HG03045 (cell line): ENCODE data around the gene PLEKHG4B.
"Not testable (repeated sequence)": the region's sequence is repeated elsewhere in the genome, so short reads cannot be mapped to it uniquely, and the experiment has no call there.

ENCODE experiments used
- ATAC-seq: cut with Tn5 transposase; IDR thresholded peaks from one replicate; pipeline ENCODE4 v1.9.1; 2021; ENCODE audit warnings: mild to moderate bottlenecking, moderate library complexity; ENCODE audit not compliant: unreplicated experiment

Gene PLEKHG4B

GRCh38 chr5:197892-198489, 106.0 kb downstream of the PLEKHG4B start:
- ATAC-seq = no peak

- ATAC-seq = no peak
Measured at GRCh38 chr5:198516-199196, 106.7 kb downstream of the PLEKHG4B start.

- no peak for ATAC-seq
Measured at GRCh38 chr5:199197-199949, 107.4 kb downstream of the PLEKHG4B start.

- no peak for ATAC-seq
Measured at GRCh38 chr5:199950-200645, 108.1 kb downstream of the PLEKHG4B start.

GRCh38 chr5:200985-201384, 109.0 kb downstream of the PLEKHG4B start:
- ATAC-seq = no peak

- ATAC-seq = no peak
Measured at GRCh38 chr5:201672-202071, 109.7 kb downstream of the PLEKHG4B start.

GRCh38 chr5:203246-203930, 111.4 kb downstream of the PLEKHG4B start:
- no peak for ATAC-seq

GRCh38 chr5:204001-204400, 112.0 kb downstream of the PLEKHG4B start:
- no peak for ATAC-seq

GRCh38 chr5:204462-204861, 112.5 kb downstream of the PLEKHG4B start:
- ATAC-seq = no peak

- no peak for ATAC-seq
Measured at GRCh38 chr5:204966-205670, 113.2 kb downstream of the PLEKHG4B start.

GRCh38 chr5:206406-206805, 114.4 kb downstream of the PLEKHG4B start:
- ATAC-seq = no peak

- no peak for ATAC-seq
Measured at GRCh38 chr5:206927-207536, 115.1 kb downstream of the PLEKHG4B start.

- ATAC-seq = no peak
Measured at GRCh38 chr5:207599-207998, 115.6 kb downstream of the PLEKHG4B start.

- no peak for ATAC-seq
Measured at GRCh38 chr5:208449-209114, 116.6 kb downstream of the PLEKHG4B start.

- no peak for ATAC-seq
Measured at GRCh38 chr5:213803-214395, 121.9 kb downstream of the PLEKHG4B start.

- not testable (repeated sequence) for ATAC-seq
Measured at GRCh38 chr5:215256-215655, 123.3 kb downstream of the PLEKHG4B start.

GRCh38 chr5:216076-216475, 124.1 kb downstream of the PLEKHG4B start:
- not testable (repeated sequence) for ATAC-seq

GRCh38 chr5:217494-218456, 125.8 kb downstream of the PLEKHG4B start, which contains the start of the genes CCDC127 and SDHA:
CCDC127 (minus strand) TSS chr5:218153; CDS start chr5:216849, 1,304 bp downstream.
SDHA (plus strand) TSS chr5:218320; CDS start chr5:218356, 36 bp downstream.
- ATAC-seq = peak; percentile 84
